Endothelial cell of hepatic sinusoid (primary cell): ENCODE measurements around the gene ESD.
"Not testable (repeated sequence)": the region's sequence is repeated elsewhere in the genome, so short reads cannot be mapped to it uniquely, and the experiment has no call there.

Experiments used
- in situ Hi-C: cut with HindIII; loops from 2 replicates; pipeline ENCODE4 v1.10.0; 2017; ENCODE audit warnings: low sequenced_read_pairs

The ESD gene, protein sequence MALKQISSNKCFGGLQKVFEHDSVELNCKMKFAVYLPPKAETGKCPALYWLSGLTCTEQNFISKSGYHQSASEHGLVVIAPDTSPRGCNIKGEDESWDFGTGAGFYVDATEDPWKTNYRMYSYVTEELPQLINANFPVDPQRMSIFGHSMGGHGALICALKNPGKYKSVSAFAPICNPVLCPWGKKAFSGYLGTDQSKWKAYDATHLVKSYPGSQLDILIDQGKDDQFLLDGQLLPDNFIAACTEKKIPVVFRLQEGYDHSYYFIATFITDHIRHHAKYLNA

GRCh38 chr13:46796515-46797474 is at the start of gene ESD:
TSS of gene ESD (minus strand) at chr13:46797161. CDS start at chr13:46791413, 5,748 bp downstream.
- in situ Hi-C loops = no loop called here

- in situ Hi-C loops = no loop called here
Observed at GRCh38 chr13:46846726-46847125, 49.8 kb upstream of the ESD start.

DNA sequence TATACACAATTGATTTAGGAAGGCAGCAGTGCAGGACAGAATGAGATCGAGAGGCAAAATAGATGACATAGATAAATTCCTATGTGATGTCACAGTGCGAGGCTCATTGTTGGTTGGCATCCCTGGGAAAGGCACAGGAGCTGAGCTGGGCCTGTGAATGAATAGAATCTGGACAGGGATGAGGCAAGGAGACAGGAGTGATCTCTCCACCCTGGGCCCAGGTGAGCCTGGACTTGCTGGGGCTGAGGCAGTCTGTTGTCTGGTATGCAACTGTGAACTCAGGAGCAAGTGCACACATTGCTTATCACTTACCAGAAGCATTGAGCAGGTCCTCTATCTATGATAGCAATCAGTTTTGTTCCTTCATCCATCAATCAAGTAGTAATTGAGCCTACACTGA is 48.2 kb upstream of the ESD start:
- in situ Hi-C loops = no loop called here

DNA sequence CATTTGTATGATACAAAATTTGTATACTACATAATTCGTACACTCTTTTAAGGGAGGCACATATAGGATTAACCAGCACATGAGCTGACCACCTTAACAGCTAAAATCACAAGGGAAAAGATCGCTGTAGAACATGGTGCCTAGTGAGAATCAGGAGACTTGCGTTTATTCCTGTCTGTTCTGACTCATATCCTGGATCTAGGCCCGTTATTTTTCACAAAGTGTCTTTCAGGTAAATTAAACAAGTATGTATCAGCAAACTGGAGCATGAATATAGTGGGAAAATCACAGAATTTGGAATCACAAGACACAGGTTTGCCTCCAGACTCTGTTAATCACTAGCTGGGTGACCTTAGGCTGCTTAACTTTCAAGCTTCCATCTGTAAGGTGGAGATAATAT is 47.5 kb upstream of the ESD start:
- in situ Hi-C loops = no loop called here

GRCh38 chr13:46839399-46839798 is 42.4 kb upstream of the ESD start:
- in situ Hi-C loops = no loop called here

- in situ Hi-C loops = no loop called here
Observed at GRCh38 chr13:46834657-46835056, 37.7 kb upstream of the ESD start.

DNA sequence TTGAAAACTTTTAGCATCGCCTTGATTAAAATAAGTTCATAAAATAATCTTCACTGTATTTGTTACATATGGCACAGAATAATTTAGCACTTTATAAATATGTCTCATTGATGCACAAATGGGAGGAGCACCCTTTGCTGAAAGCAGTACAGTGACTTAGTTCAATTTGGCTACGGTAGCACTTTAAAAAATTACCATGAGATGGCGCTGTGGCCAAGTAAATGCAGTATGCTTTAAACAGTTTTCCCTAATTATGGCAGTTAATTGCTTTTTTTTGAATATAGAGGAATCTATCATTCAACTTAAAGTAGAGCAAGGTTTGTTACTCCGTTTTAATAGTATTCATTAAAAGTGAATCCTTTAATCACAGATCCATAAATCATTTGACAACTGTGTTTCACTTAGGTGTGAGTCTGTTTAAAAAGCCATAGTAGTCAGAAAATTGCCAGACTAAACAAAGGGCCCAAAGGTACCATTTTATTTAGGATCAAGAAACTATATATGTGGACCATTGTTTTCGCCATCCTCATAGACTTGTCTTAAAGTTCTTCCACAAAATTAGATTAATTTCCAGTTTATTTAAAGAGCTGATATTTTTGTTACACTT is 34.7 kb upstream of the ESD start:
- in situ Hi-C loops = no loop called here

- in situ Hi-C loops = no loop called here
Observed at GRCh38 chr13:46830405-46831005, 33.5 kb upstream of the ESD start.

GRCh38 chr13:46822551-46822950 is 25.6 kb upstream of the ESD start:
- in situ Hi-C loops = no loop called here

GRCh38 chr13:46817838-46818476 is 21.0 kb upstream of the ESD start:
- in situ Hi-C loops = no loop called here

DNA sequence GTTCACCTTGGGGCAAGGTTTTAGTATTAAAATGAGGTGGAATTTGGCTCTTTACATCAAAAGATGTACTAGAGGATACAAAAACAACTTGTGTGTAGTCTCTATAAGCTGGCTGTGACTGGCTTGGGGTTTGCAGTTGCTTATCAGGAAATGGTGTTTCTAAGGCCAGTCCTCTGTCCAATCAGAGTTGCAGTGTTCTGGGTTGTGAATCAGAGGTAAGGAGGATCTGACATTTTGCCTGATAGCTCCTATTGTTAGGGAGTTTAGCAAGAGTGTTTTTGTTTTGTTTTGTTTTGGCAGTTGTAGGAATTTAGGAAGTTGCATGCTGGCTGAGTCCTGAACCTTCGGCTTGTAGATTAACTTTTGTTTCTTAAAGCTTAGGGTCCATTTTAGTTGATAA is 20.1 kb upstream of the ESD start:
- in situ Hi-C loops = no loop called here

- in situ Hi-C loops = no loop called here
Observed at GRCh38 chr13:46816371-46816770, 19.4 kb upstream of the ESD start.

- in situ Hi-C loops = no loop called here
Observed at GRCh38 chr13:46812301-46812797, 15.4 kb upstream of the ESD start.

DNA sequence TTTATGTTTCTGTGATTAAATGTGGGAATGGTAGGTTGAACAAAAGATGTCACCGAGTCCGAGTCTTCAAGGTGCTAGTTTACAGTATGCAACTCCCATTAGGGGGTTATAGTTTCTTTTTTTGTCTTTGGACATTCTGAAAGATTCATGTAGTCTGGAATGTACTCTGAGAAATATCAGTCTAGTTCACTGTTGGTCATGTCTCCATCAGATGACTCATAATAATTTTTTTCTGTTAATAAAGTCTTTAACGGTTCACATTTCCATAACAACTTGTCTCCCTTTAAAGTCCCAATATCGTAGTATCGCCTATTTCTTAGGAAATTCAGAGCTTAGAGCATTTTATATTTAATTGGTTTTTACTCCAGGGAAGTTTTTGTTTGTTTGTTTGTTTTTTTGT is 13.5 kb upstream of the ESD start:
- in situ Hi-C loops = no loop called here

DNA sequence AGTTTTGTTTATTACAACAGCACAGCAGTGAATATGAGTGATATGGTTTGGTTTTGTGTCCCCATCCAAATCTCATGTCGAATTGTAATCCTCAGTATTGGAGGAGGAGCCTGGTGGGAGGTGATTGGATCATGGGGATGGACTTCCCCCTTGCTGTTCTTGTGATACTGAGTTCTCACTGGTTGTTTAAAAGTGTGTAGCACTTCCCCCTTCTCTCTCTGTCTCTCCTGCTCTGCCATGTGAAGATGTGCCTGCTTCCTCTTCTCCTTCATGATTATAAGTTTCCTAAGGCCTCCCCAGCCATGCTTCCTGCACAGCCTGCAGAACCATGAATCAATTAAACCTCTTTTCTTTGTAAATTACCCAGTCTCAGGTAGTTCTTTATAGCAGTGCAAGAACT is 8.0 kb upstream of the ESD start:
- in situ Hi-C loops = not testable (repeated sequence)

- in situ Hi-C loops = no loop called here
Observed at GRCh38 chr13:46804391-46804815, 7.4 kb upstream of the ESD start.

GRCh38 chr13:46803586-46803985 is 6.6 kb upstream of the ESD start:
- in situ Hi-C loops = no loop called here

DNA sequence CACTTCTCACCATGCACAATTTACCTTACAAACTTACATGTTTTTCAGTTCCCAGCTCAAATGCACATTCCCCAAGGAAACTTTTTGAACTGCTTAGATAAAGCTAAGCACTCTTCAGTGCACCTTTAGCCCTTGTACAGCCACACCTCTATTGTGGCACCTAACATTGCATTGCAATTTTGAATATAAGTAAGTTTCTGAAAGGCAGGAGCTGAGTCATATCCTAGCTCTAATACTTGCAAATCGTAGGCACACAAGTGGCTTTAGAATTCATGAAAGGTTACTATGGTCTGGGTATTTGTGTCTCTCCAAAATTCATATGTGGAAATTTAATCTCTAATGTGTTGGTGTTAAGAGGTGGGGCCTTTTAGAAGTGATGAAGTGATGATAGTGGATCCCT is 4.9 kb upstream of the ESD start:
- in situ Hi-C loops = no loop called here

GRCh38 chr13:46799139-46799538 is 2.2 kb upstream of the ESD start:
- in situ Hi-C loops = no loop called here

DNA sequence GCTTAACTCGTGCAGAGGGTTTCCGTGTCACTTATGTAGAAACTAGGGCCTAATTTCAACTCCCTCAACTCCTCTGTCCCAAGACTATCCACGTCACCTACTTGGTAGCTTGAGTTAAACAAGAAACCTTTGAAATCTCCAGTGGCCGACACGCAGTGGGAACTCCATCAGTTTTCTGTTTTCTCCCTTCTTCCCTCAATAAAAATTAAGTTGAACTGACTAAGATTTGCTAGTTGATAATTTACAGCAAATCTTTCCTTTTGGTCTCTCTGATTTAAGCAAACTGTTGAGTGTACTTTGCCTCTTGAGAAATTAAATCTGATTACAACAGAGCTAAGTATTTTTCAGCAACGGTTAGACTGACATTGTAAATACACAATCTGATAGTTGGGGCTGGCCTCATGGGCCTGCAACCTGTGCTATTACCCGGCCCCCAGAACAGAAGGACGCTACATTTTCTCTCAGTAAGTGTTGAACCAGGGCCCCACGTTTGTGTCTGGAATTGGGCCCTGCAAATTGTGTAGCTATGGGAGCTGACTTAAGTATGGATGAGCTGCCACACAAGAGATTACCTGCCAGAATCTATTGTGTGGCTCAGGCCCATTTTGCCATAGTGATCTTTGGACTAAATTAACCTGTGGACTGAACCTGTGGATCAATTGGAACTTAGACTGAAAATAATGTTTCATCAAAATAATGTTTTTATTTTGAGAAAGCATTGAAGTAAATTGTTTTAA is 708 bp upstream of the ESD start:
- in situ Hi-C loops = no loop called here
